ENCODE measurements around the gene CHCHD3.

The CHCHD3 gene

DNA sequence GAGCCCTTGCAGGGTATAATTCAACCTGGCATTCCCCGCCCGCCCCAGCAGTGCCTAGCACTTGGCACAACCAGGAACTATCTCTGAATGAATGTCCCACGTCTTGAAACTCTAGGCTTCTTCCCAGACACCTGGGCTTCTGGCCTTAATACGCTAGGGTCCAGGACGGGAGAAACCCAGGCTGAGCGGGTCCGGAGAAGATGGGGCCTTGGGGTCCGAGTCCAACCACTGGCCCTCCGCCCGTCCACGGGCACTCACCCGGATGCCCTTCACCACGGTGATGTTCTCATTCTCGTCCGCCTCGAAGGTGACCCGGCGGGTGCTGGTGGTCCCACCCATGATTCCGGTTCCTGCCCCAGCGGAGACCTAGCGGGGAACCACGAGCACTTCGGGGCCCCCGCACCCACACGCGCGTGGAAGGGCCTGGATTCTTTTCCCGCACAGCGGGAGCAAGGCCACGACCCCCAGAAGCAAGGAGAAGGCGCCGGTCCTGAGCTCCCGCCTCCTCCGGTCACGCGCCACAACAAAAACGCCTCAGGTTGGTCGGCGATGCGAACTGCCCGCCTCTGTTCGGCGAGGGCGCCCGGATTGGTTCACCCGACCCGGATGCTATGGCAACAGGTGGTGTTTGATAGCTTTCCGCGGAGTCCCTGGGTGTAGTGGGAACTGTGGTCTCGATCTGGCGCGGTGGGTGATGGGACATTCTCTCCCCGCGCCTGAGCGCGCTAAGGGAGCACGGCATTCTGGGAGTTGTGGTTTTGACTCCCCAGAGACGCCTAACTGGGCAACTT is at the start of gene CHCHD3:
Gene CHCHD3 (minus strand): TSS at position 492 of the 791 bp plus-strand sequence. CDS start 153 bp downstream, at position 339.
- Histone ChIP-seq H4K20me1 (ENCODE audit: insufficient read depth) (no peaks in the 10 kb centered on the region; the same call in 1 of the 2 replicates), H3K27ac (peak within 1 kb of the TSS; percentile 70), H3K79me2 (ENCODE audit: insufficient read depth, low read depth) (peaks cover 47% of the 10 kb centered on the region), H3K36me3 (ENCODE audit: insufficient read depth) (no peaks in the 10 kb centered on the region), H3K9ac (peak within 1 kb of the TSS; percentile 86), H3K4me1 (ENCODE audit: low read depth, poor library complexity, severe bottlenecking) (peaks cover 14% of the 10 kb centered on the region), H2AFZ (ENCODE audit: low read depth) (peak within 1 kb of the TSS; percentile 90), H3K4me3 (IDR thresholded peaks at IDR 0.05; ENCODE audit: insufficient read depth, low read depth, low read length) (no peak within 1 kb of the TSS), H3K4me2 (peak within 1 kb of the TSS; percentile 90), H3K27me3 (ENCODE audit: insufficient read depth, low read depth) (no peaks in the 10 kb centered on the region)
- TF ChIP-seq, protein P1, sequence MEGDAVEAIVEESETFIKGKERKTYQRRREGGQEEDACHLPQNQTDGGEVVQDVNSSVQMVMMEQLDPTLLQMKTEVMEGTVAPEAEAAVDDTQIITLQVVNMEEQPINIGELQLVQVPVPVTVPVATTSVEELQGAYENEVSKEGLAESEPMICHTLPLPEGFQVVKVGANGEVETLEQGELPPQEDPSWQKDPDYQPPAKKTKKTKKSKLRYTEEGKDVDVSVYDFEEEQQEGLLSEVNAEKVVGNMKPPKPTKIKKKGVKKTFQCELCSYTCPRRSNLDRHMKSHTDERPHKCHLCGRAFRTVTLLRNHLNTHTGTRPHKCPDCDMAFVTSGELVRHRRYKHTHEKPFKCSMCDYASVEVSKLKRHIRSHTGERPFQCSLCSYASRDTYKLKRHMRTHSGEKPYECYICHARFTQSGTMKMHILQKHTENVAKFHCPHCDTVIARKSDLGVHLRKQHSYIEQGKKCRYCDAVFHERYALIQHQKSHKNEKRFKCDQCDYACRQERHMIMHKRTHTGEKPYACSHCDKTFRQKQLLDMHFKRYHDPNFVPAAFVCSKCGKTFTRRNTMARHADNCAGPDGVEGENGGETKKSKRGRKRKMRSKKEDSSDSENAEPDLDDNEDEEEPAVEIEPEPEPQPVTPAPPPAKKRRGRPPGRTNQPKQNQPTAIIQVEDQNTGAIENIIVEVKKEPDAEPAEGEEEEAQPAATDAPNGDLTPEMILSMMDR (conservative IDR thresholded peaks at IDR 0.05; ENCODE audit: low read depth, low read length) = no peak

DNA sequence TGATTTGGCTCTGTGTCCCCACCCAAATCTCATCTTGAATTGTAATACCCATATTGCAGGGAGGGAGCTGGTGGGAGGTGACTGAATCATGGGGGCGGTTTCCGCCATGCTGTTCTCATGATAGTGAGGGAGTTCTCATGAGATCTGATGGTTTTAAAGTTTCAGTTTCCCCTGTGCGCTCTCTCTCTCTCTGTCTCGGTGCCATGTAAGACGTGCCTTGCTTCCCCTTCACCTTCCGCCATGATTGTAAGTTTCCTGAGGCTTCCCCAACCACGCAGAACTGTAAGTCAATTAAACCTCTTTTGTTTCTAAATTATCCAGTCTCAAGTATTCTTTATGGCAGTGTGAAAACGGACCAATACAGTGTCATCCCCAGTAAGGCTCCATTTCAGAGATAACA is 48.3 kb upstream of the CHCHD3 start:
- H3K9ac ChIP-seq = no peak overlapping the region

DNA sequence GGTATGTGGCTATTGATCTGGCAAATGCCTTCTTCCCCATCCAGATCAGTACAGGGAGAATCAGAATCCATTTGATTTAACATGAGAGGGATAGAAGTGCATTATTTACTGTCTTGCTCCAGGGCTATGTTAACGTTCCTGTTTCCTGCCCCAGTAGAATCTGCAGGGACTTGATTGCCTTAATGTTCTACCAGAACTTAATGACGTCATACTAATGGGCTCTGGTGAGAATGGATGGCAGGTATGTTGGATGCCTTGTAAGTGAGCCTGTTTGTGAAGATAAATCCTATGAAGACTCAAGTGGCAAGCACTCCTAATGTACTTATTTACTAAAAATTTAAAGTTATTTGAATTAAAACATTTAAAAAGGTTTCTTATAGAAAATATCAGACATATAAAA is 44.5 kb upstream of the CHCHD3 start:
- Histone ChIP-seq H3K27me3 (ENCODE audit: insufficient read depth, low read depth) (no peaks in the 10 kb centered on the region), H3K4me3 (IDR thresholded peaks at IDR 0.05; ENCODE audit: insufficient read depth, low read depth, low read length) (no peak overlapping the region), H3K4me1 (ENCODE audit: low read depth, poor library complexity, severe bottlenecking) (no peaks in the 10 kb centered on the region), H3K4me2 (no peak overlapping the region), H4K20me1 (ENCODE audit: insufficient read depth) (no peaks in the 10 kb centered on the region), H2AFZ (ENCODE audit: low read depth) (no peak overlapping the region), H3K9ac (no peak overlapping the region), H3K79me2 (ENCODE audit: insufficient read depth, low read depth) (no peaks in the 10 kb centered on the region), H3K36me3 (ENCODE audit: insufficient read depth) (no peaks in the 10 kb centered on the region), H3K27ac (no peak overlapping the region)
- TF ChIP-seq, protein P1 (conservative IDR thresholded peaks at IDR 0.05; ENCODE audit: low read depth, low read length) = no peak

More for the DNA sequence above, 48.3 kb upstream of the CHCHD3 start:
- H3K4me1 ChIP-seq (ENCODE audit: low read depth, poor library complexity, severe bottlenecking) = no peaks in the 10 kb centered on the region
- no peaks in the 10 kb centered on the region for H4K20me1 ChIP-seq (ENCODE audit: insufficient read depth)
- H3K4me2 ChIP-seq = no peak overlapping the region
- H3K27me3 ChIP-seq (ENCODE audit: insufficient read depth, low read depth) = no peaks in the 10 kb centered on the region
- TF ChIP-seq, protein P1 (conservative IDR thresholded peaks at IDR 0.05; ENCODE audit: low read depth, low read length) = no peak
- no peak overlapping the region for H3K27ac ChIP-seq
- H3K79me2 ChIP-seq (ENCODE audit: insufficient read depth, low read depth) = no peaks in the 10 kb centered on the region
- H3K4me3 ChIP-seq (IDR thresholded peaks at IDR 0.05; ENCODE audit: insufficient read depth, low read depth, low read length) = no peak overlapping the region
- H3K36me3 ChIP-seq (ENCODE audit: insufficient read depth) = no peaks in the 10 kb centered on the region
- H2AFZ ChIP-seq (ENCODE audit: low read depth) = no peak overlapping the region

DNA sequence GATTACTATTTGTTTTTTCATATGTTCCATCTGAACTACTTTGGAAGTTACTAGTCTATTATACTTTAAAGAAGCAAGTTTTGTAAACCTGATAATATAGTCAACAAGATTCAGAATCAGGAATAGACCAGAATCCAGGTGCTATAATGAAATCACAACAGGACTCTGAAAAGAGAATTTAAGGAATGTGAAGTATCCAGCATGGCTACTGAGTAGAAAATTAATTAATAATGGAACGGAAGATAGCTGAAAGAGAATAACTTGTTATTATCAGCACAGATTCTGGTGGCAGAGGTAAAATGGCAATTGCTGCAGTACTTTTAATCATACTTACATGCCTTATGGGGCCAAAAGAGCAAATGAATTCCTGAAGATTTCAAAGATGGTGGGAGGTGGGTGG is 43.1 kb upstream of the CHCHD3 start:
- H3K27ac ChIP-seq = no peak overlapping the region
- H2AFZ ChIP-seq (ENCODE audit: low read depth) = no peak overlapping the region
- H3K9ac ChIP-seq = no peak overlapping the region
- H3K4me3 ChIP-seq (IDR thresholded peaks at IDR 0.05; ENCODE audit: insufficient read depth, low read depth, low read length) = no peak overlapping the region
- H3K4me1 ChIP-seq (ENCODE audit: low read depth, poor library complexity, severe bottlenecking) = no peaks in the 10 kb centered on the region
- no peak overlapping the region for H3K4me2 ChIP-seq
- no peaks in the 10 kb centered on the region for H4K20me1 ChIP-seq (ENCODE audit: insufficient read depth)
- H3K36me3 ChIP-seq (ENCODE audit: insufficient read depth) = no peaks in the 10 kb centered on the region
- TF ChIP-seq, protein P1 (conservative IDR thresholded peaks at IDR 0.05; ENCODE audit: low read depth, low read length) = no peak
- H3K27me3 ChIP-seq (ENCODE audit: insufficient read depth, low read depth) = no peaks in the 10 kb centered on the region
- H3K79me2 ChIP-seq (ENCODE audit: insufficient read depth, low read depth) = no peaks in the 10 kb centered on the region
